HG02981 (cell line): ENCODE data around the gene GRIA1.
"Not testable (repeated sequence)": the region's sequence is repeated elsewhere in the genome, so short reads cannot be mapped to it uniquely, and the experiment has no call there.

Experiments used
- ATAC-seq: cut with Tn5 transposase; IDR thresholded peaks from one replicate; pipeline ENCODE4 v1.9.1; 2021; ENCODE audit warnings: mild to moderate bottlenecking, moderate library complexity; ENCODE audit not compliant: unreplicated experiment

Gene GRIA1

GRCh38 chr5:153809166-153809565 lies 318.7 kb downstream of the GRIA1 start:
- no peak for ATAC-seq

GRCh38 chr5:153813901-153814300 lies 323.4 kb downstream of the GRIA1 start:
- no peak for ATAC-seq

- ATAC-seq: no peak
Observed at GRCh38 chr5:153816870-153817269, 326.4 kb downstream of the GRIA1 start.

GRCh38 chr5:153818626-153819025 lies 328.2 kb downstream of the GRIA1 start:
- ATAC-seq: no peak

GRCh38 chr5:153823036-153823435 lies 332.6 kb downstream of the GRIA1 start:
- no peak for ATAC-seq

- no peak for ATAC-seq
Observed at GRCh38 chr5:153824909-153825308, 334.4 kb downstream of the GRIA1 start.

- ATAC-seq: no peak
Observed at GRCh38 chr5:153827397-153827796, 336.9 kb downstream of the GRIA1 start.

GRCh38 chr5:153829510-153830065 lies 339.1 kb downstream of the GRIA1 start:
- ATAC-seq: no peak

- ATAC-seq: peak; percentile 82
Observed at GRCh38 chr5:153831973-153832372, 341.5 kb downstream of the GRIA1 start.

- no peak for ATAC-seq
Observed at GRCh38 chr5:153835891-153836515, 345.5 kb downstream of the GRIA1 start.

GRCh38 chr5:153849303-153850113 lies 359.0 kb downstream of the GRIA1 start:
- ATAC-seq: not testable (repeated sequence)

- ATAC-seq: no peak
Observed at GRCh38 chr5:153860195-153860886, 369.9 kb downstream of the GRIA1 start.

GRCh38 chr5:153862906-153863305 lies 372.4 kb downstream of the GRIA1 start:
- not testable (repeated sequence) for ATAC-seq
